H1 (cell line): ENCODE data around the gene HSPA1A. TPM values are rescaled to one million over a fixed set of nuclear protein-coding genes. Genes with fewer than 3 reads are reported as not detected.
A peak's percentile ranks its signal among the peaks of the same experiment; 100 is the strongest.

Experiments
- ASH2L ChIP-seq: fragments of 200-600, 300-600 bp; sonication (generic); IDR thresholded peaks from one replicate; pipeline ENCODE4 v1.7.1; 2017; ENCODE audit warnings: low read length
- BACH1 ChIP-seq: IDR thresholded peaks from 2 replicates; pipeline ENCODE4 v1.6.1; 2012; ENCODE audit warnings: low read length, improper control_type of control experiment
- CEBPB ChIP-seq: IDR thresholded peaks from 2 replicates; pipeline ENCODE4 v1.6.1; 2012; ENCODE audit warnings: low read depth, low read length
- EGR1 ChIP-seq: IDR thresholded peaks from 2 replicates; pipeline ENCODE4 v1.6.1; 2011; ENCODE audit warnings: low read depth, low read length, borderline replicate concordance
- KDM1A ChIP-seq: fragments of 200-600, 300-600 bp; sonication (generic); IDR thresholded peaks from 2 replicates; pipeline ENCODE4 v1.7.1; 2016; ENCODE audit warnings: mild to moderate bottlenecking, low read length, borderline replicate concordance
- KDM4A ChIP-seq: IDR thresholded peaks from one replicate; pipeline ENCODE4 v1.7.1; 2012; ENCODE audit warnings: low read depth, mild to moderate bottlenecking, moderate library complexity, low read length, inconsistent platforms; ENCODE audit not compliant: severe bottlenecking
- RNF2 ChIP-seq: fragments of 200-900, 300-1000 bp; sonication (generic); IDR thresholded peaks from 2 replicates; pipeline ENCODE4 v1.7.1; 2016; ENCODE audit warnings: borderline replicate concordance, low read depth, mild to moderate bottlenecking, antibody characterized with exemption, low read length; ENCODE audit not compliant: poor library complexity, severe bottlenecking; ENCODE audit errors: missing control alignments
- SAP30 ChIP-seq: fragments of 300-600 bp; sonication (generic); IDR thresholded peaks from 2 replicates; pipeline ENCODE4 v1.7.1; 2012; ENCODE audit warnings: low read length, moderate library complexity, mild to moderate bottlenecking, inconsistent platforms; ENCODE audit not compliant: insufficient read depth, insufficient replicate concordance
- SP4 ChIP-seq: IDR thresholded peaks from 2 replicates; pipeline ENCODE4 v1.6.1; 2012; ENCODE audit warnings: low read length, inconsistent platforms
- TAF1 ChIP-seq: IDR thresholded peaks from 2 replicates; pipeline ENCODE4 v1.6.1; 2011; ENCODE audit warnings: mild to moderate bottlenecking, low read depth, low read length
- ZNF274 ChIP-seq: IDR thresholded peaks from 2 replicates; pipeline ENCODE4 v1.7.0; 2012; ENCODE audit warnings: low read length, borderline replicate concordance; ENCODE audit errors: extremely low read depth
- polyA plus RNA-seq, 7 experiments: library from polyadenylated mRNA; depleted of rRNA in 3 of 7; stranded (reverse) in 5 of 7; unstranded in 2 of 7; fragments of >200 nt in 5 of 7; fragments of 200-250 nt in 2 of 7; gene quantifications; 1 replicate in 5 of 7; 2 replicates in 1 of 7; 4 replicates in 1 of 7; pipeline versions ENCODE4 v1.2.1 to v1.2.3, GENCODE V29; 2011 to 2013; ENCODE audit warnings: missing spikeins in 2 of 7, mixed read lengths in 2 of 7
- total RNA-seq: library from RNA; stranded (reverse); fragmentation: NEBNext Ultra II Directional; extraction: Animal tissue kit (Norgen Biotek cat#: 25700); gene quantifications from 2 replicates; pipeline ENCODE4 v1.2.1, GENCODE V29; 2021

The HSPA1A gene
- total and polyA plus RNA-seq, 2 of the 8 experiments (the other 6 are each of a cell fraction or from before 2014, with no cell fraction given) = 40.7 to 54.0 TPM

DNA sequence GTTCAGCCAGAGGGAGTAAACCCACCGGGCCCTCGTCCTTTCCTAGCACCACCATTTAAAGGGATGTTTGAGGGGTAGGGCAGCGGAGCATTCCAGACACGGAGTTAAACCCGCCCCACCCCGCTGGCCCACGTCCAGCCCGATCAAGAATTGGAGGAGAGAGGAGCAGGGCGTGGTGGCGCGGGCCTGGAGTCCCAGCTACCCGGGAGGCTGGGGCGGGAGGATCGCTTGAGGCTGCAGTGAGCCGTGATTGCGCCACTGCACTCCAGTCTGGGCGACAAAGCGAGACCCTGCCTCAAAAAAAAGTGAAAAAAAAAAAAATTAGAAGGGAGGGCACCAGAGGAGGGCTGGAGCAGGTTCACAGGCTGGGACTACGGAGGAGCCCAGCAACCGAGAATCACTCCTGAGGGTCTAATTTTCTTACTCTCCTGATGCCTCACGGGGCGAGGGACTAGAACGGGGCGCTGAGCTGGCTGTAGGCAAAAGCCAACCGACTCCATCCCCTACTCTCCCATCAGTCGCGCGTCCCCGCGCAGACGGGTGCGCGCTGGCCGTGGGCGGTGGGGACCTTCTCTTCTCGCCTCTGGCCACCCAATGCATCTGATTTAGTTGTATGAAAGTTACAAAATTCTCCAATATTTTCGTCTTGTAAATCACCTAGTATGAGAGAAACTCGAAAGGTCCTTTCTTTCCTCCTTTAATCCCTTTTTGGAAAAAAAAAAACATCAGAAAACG, 6.1 kb downstream of the HSPA1A start (continued):
- TF ChIP-seq ASH2L = peak; percentile 92
- TF ChIP-seq CEBPB = peak; percentile 92
- TF ChIP-seq RNF2 = no peak
- TF ChIP-seq EGR1 = peak; percentile 73; the same call in 1 of the 2 replicates
- TF ChIP-seq TAF1 = peak; percentile 52
- peak; percentile 81 for TF ChIP-seq SP4
- TF ChIP-seq KDM1A = peak; percentile 93
- TF ChIP-seq ZNF274 = no peak
- TF ChIP-seq SAP30 = no peak
- TF ChIP-seq KDM4A = peak; percentile 53
- 0 out of 2 replicates have a peak, but pooled peaks have one; percentile 18 for TF ChIP-seq BACH1
